ENCODE measurements around the gene ZDBF2. TPM values are rescaled to one million over a fixed set of nuclear protein-coding genes. Genes with fewer than 3 reads are reported as not detected.

The ZDBF2 gene
- total RNA-seq, 4 donors from 2014 or later, result 1.9 to 7.1 (median 5.3) TPM

DNA sequence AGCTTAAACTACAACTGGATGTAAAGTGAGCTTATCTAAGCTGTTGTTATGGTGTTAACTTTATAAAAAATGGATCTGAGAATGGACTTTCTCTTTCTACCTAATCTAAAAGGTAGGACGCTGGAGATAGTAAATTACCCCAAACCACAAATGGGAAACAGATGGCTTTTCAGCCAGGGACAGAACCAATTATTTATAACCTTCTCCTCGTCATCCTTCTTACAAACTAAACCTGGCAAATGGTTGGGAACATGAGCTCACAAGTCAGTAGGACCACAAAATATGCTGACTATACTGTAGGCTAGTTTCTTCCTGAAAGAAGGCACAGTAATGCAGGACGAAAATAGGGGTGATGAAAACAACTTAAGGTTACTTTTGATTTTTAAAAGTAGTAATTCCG is 32.7 kb upstream of the ZDBF2 start:
- 37 to 48% methylated on average over 4 of the region's 4 CpGs for whole genome bisulfite sequencing, 2 donors
- Histone ChIP-seq H3K4me1 (no peaks in the 10 kb centered on the region), H3K4me3 (no peak overlapping the region), H3K9me3 (no peaks in the 10 kb centered on the region), H3K27ac (no peak overlapping the region), H3K36me3 (no peaks in the 10 kb centered on the region), H3K27me3 (peaks cover 0 to 3% (median 0%) of the 10 kb centered on the region in 4 donors)
- DNase-seq, result no peak
- no peak for TF ChIP-seq POLR2A (IDR thresholded peaks at IDR 0.05)
- TF ChIP-seq, protein P1, sequence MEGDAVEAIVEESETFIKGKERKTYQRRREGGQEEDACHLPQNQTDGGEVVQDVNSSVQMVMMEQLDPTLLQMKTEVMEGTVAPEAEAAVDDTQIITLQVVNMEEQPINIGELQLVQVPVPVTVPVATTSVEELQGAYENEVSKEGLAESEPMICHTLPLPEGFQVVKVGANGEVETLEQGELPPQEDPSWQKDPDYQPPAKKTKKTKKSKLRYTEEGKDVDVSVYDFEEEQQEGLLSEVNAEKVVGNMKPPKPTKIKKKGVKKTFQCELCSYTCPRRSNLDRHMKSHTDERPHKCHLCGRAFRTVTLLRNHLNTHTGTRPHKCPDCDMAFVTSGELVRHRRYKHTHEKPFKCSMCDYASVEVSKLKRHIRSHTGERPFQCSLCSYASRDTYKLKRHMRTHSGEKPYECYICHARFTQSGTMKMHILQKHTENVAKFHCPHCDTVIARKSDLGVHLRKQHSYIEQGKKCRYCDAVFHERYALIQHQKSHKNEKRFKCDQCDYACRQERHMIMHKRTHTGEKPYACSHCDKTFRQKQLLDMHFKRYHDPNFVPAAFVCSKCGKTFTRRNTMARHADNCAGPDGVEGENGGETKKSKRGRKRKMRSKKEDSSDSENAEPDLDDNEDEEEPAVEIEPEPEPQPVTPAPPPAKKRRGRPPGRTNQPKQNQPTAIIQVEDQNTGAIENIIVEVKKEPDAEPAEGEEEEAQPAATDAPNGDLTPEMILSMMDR (IDR thresholded peaks at IDR 0.05), result no peak
- intact Hi-C loops (cut with DNase I), result no loop called here

DNA sequence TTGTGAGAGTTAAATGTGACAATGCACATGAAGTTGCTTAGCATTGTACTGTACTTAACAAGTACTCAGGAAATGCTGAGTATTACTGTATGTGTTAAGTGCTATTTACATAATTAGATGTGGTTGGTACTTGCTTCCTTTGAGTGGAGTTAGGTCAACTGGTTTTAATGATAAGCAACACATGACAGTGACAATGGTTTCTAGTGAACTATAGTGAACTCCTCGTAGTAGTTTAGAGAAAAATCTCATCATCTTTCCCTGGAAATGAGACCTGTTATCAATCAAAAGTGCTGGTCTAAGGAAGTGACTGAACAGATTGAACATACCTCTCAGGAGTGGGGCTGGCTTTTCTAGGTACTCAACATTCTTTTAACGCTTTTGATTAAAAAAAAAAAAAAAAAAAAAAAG is 29.2 kb upstream of the ZDBF2 start:
- WGBS, 2 donors, result 40 to 68% methylated on average over 1 to 2 of the region's 2 CpGs
- no peaks in the 10 kb centered on the region for H3K9me3 ChIP-seq

DNA sequence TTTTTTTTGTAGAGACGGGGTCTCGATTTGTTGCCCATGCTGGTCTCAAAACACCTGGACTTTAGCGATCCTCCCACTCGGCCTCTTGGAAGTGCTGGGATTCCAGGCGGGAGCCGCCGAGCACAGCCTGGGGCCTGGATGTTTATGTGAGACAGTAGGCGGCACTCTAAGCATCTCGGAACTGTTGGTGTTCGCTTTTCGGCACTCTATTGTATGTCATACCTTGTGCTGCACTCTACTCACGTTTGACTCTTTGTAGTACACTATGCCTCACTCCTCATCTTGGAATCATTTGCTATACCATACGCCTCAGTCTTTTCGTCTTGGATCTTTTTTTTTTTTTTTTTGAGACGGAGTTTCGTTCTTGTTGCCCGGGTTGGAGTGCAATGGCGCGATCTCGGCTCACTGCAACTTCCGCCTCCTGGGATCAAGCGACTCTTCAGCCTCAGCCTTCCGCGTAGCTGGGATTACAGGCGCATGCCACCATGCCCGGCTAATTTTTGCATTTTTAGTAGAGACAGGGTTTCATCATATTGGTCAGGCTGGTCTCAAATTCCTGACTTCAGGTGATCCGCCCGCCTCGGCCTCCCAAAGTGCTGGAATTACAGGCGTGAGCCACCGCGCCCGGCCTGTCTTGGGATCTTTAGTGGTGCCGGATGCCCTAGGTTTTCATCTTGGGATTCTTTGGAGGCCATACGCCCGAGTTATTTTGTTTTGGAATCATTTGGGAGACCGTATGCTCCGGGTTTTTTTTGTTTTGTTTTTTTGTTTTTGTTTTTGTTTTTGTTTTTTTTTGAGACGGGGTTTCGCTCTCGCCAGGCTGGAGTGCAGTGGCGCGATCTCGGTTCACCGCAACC is 24.2 kb upstream of the ZDBF2 start:
- no peak for DNase-seq
- H3K4me1 ChIP-seq, result peaks cover 0 to 9% (median 0%) of the 10 kb centered on the region in 3 donors
- no peak for TF ChIP-seq POLR2A (IDR thresholded peaks at IDR 0.05)
- TF ChIP-seq, protein P1 (IDR thresholded peaks at IDR 0.05), result peak in 1 of 6 experiments; percentile 22
- no peak overlapping the region for H3K27ac ChIP-seq
- intact Hi-C loops (cut with DNase I), result no loop called here
- no peaks in the 10 kb centered on the region for H3K36me3 ChIP-seq
- no peaks in the 10 kb centered on the region for H3K9me3 ChIP-seq
- peaks cover 0 to 83% (median 0%) of the 10 kb centered on the region in 4 donors for H3K27me3 ChIP-seq
- 42 to 43% methylated on average over 32 to 40 of the region's 45 CpGs for WGBS, 2 donors
- H3K4me3 ChIP-seq, result peak overlapping the region in 3 of 4 donors; percentile 19 to 50 (median 26)

More for the DNA sequence above, 29.2 kb upstream of the ZDBF2 start:
- Histone ChIP-seq H3K4me1 (no peaks in the 10 kb centered on the region), H3K27me3 (peaks cover 0 to 33% (median 0%) of the 10 kb centered on the region in 4 donors), H3K4me3 (no peak overlapping the region), H3K27ac (no peak overlapping the region), H3K36me3 (no peaks in the 10 kb centered on the region)
- intact Hi-C loops (cut with DNase I), result no loop called here
- no peak for DNase-seq
- TF ChIP-seq, protein P1 (IDR thresholded peaks at IDR 0.05), result no peak
- no peak for TF ChIP-seq POLR2A (IDR thresholded peaks at IDR 0.05)

DNA sequence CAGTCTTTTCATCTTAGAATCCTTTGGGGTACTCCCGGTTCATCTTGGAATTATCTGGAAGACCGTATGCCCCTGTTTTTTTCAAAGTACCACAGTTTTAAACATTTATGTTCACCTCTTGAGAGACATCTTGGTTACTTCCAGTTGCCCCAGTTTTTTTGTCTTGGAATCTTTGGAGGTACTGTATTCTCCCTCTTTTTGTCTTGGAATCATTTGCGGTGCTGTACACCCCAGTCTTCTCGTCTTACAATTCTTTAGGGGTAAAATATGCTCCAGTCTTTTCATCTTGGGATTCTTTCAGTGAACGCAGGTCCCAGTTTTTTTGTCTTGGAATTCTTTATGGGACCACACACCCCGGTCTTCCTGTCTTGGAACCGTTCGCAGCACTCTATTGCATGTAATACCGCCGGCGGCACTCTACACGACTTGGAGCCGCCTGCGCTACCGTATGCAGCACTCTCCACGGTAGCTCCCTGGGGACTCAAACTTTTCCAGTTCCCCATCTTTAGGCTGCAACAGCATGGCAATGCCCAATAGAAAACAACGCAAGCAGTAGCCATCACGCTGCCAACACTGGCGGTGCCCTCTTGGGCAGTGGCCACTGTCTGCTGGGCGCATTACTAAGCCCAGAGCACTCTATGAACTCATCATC is 21.2 kb upstream of the ZDBF2 start:
- TF ChIP-seq, protein P1 (IDR thresholded peaks at IDR 0.05), result no peak
- TF ChIP-seq POLR2A (IDR thresholded peaks at IDR 0.05), result no peak
- WGBS, 2 donors, result 49 to 51% methylated on average over 19 to 20 of the region's 20 CpGs
- H3K9me3 ChIP-seq, result no peaks in the 10 kb centered on the region
- no peak overlapping the region for H3K4me3 ChIP-seq
- no peaks in the 10 kb centered on the region for H3K36me3 ChIP-seq
- intact Hi-C loops (cut with DNase I), result no loop called here
- no peak for DNase-seq
- no peak overlapping the region for H3K27ac ChIP-seq
- H3K27me3 ChIP-seq, result peaks cover 0 to 100% (median 9%) of the 10 kb centered on the region in 4 donors
- peaks cover 0 to 15% (median 0%) of the 10 kb centered on the region in 3 donors for H3K4me1 ChIP-seq

DNA sequence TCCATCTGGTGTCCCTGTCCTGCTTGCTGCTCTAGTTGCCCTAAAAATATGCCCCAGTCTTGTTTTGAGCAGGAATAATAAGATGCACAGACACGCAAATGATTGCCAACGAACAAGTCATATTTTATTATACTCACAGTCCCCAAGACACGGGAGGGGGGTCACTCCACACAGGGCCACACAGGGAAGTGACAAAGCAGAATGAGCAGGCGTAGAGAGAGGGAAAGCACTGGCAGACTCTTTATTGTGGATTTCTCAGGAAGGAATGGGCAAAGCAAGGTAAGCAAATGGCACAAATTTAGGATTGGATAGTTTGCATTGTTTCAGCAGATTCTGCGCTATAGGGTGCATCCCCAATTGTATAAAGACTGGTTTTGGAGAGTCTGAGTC is 20.7 kb upstream of the ZDBF2 start:
- intact Hi-C loops (cut with DNase I), result no loop called here
- 34 to 74% methylated on average over 5 of the region's 5 CpGs for WGBS, 2 donors

More for the DNA sequence above, 20.7 kb upstream of the ZDBF2 start:
- no peak for DNase-seq
- Histone ChIP-seq H3K9me3 (no peaks in the 10 kb centered on the region), H3K4me3 (no peak overlapping the region), H3K27me3 (peaks cover 0 to 100% (median 10%) of the 10 kb centered on the region in 4 donors), H3K36me3 (no peaks in the 10 kb centered on the region), H3K4me1 (peaks cover 0 to 15% (median 0%) of the 10 kb centered on the region in 3 donors), H3K27ac (no peak overlapping the region)
- no peak for TF ChIP-seq POLR2A (IDR thresholded peaks at IDR 0.05)
- TF ChIP-seq, protein P1 (IDR thresholded peaks at IDR 0.05), result no peak
